GM18861 (cell line): ENCODE results near the gene NIPAL1.
A peak's percentile ranks its signal among the peaks of the same experiment; 100 is the strongest.

Experiments used
- ATAC-seq: cut with Tn5 transposase; IDR thresholded peaks from one replicate; pipeline ENCODE4 v1.9.1; 2021; ENCODE audit not compliant: unreplicated experiment

The NIPAL1 gene

GRCh38 chr4:48058617-48059530 lies 42.3 kb downstream of the NIPAL1 start:
- no peak for ATAC-seq

GRCh38 chr4:48064349-48064748 lies 47.8 kb downstream of the NIPAL1 start:
- no peak for ATAC-seq

- peak; percentile 70 for ATAC-seq
Observed at GRCh38 chr4:48065587-48066052, 49.0 kb downstream of the NIPAL1 start.

- no peak for ATAC-seq
Observed at GRCh38 chr4:48067536-48067935, 51.0 kb downstream of the NIPAL1 start.

GRCh38 chr4:48068182-48068581 lies 51.6 kb downstream of the NIPAL1 start:
- no peak for ATAC-seq

- no peak for ATAC-seq
Observed at GRCh38 chr4:48069026-48069425, 52.5 kb downstream of the NIPAL1 start.

- ATAC-seq = no peak
Observed at GRCh38 chr4:48071191-48071590, 54.6 kb downstream of the NIPAL1 start.

- ATAC-seq = no peak
Observed at GRCh38 chr4:48073567-48074103, 57.1 kb downstream of the NIPAL1 start.

GRCh38 chr4:48074657-48075056 lies 58.1 kb downstream of the NIPAL1 start:
- no peak for ATAC-seq

GRCh38 chr4:48078425-48078824 lies 61.9 kb downstream of the NIPAL1 start:
- ATAC-seq = no peak

- no peak for ATAC-seq
Observed at GRCh38 chr4:48078862-48079655, 62.5 kb downstream of the NIPAL1 start.

GRCh38 chr4:48079972-48080391 lies 63.4 kb downstream of the NIPAL1 start:
- no peak for ATAC-seq

- ATAC-seq = no peak
Observed at GRCh38 chr4:48081196-48081595, 64.6 kb downstream of the NIPAL1 start.

- ATAC-seq = no peak
Observed at GRCh38 chr4:48082956-48083355, 66.4 kb downstream of the NIPAL1 start.

GRCh38 chr4:48085821-48086589 lies 69.4 kb downstream of the NIPAL1 start:
- ATAC-seq = no peak
